Testis (tissue), 2 donors: ENCODE results near the gene RIPOR3.
"Not testable (repeated sequence)": the region's sequence is repeated elsewhere in the genome, so short reads cannot be mapped to it uniquely, and the experiment has no call there.

ENCODE experiments used
- POLR2A ChIP-seq: fragments of 450-650 bp; IDR thresholded peaks from one replicate; pipeline ENCODE4 v1.6.1; 2017; ENCODE audit warnings: antibody characterized with exemption, mild to moderate bottlenecking, moderate library complexity
- TF ChIP-seq, protein P1 (sequence below), 3 experiments: fragments of 450-650 bp in 2 of 3; fragments of 200-600 bp in 1 of 3; sonication (generic) in 1 of 3; IDR thresholded peaks; one replicate each; pipeline ENCODE4 v1.5.1; 2016 to 2019; ENCODE audit warnings: antibody characterized with exemption in 3 of 3, mild to moderate bottlenecking in 2 of 3, moderate library complexity in 1 of 3

DNA sequence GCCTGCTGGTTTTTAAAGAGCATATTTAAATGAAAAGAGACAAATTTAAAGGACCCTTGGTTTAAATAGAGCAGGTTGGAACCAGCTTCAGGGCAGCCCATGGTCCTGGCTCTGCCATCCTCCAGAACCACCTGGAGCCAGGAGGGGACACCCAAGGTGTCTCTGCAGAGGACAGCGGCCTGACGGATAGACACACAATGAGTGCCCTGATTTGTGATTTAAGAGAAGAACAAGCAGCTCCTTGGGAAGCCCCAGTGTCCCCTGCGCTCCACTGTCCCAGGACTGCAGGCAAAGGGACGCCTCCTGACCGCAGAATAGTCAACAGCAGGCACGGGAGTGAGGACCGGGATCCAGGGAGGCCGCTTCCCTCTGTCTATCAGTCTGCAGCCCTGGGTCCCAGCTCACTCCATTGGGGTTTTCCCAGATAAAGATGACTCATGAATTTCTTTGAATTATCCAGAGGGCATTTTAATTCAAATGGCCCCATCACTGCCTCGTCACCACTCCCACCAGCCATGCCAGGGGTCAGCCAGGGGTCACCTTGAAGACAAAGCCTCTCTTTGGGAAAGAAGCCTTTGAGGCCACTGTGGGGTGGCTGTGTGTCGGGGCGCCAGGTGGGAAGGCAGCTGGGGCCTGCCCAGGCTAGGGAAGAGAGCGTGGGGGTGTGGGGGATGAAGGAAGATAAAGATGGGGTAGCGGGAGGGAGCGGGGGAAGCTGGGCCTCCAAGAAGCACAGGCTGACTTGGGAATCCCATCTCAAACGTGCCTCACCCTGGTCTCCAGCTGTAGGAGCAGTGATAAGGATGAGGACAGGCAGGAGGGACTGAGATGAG is 53.1 kb downstream of the RIPOR3 start:
- TF ChIP-seq, protein P1, sequence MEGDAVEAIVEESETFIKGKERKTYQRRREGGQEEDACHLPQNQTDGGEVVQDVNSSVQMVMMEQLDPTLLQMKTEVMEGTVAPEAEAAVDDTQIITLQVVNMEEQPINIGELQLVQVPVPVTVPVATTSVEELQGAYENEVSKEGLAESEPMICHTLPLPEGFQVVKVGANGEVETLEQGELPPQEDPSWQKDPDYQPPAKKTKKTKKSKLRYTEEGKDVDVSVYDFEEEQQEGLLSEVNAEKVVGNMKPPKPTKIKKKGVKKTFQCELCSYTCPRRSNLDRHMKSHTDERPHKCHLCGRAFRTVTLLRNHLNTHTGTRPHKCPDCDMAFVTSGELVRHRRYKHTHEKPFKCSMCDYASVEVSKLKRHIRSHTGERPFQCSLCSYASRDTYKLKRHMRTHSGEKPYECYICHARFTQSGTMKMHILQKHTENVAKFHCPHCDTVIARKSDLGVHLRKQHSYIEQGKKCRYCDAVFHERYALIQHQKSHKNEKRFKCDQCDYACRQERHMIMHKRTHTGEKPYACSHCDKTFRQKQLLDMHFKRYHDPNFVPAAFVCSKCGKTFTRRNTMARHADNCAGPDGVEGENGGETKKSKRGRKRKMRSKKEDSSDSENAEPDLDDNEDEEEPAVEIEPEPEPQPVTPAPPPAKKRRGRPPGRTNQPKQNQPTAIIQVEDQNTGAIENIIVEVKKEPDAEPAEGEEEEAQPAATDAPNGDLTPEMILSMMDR (IDR thresholded peaks at IDR 0.05) = not testable (repeated sequence)
- not testable (repeated sequence) for TF ChIP-seq POLR2A
